ENCODE measurements around the gene CCDC66. TPM values are rescaled to one million over a fixed set of nuclear protein-coding genes. Genes with fewer than 3 reads are reported as not detected.

The CCDC66 gene
- total RNA-seq, 1 donor from 2014 or later, result 19.2 TPM

DNA sequence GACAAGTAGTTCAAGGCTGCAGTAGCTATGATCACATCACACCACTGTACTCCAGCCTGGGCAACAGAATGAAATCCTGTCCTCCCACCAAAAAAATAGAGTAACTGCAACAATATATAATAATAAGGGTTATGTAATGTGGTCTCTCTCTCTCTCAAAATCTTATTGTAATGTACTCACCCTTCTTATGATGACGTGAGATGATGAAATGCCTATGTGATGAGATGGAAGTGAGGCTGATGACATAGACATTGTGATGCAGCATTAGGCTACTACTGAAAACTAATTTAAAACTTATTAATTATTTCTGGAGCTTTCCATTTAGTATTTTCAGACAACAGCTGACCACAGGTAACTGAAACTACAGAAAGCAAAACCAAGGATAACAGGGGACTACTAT, 98.7 kb downstream of the CCDC66 start:
- intact Hi-C loops (cut with DNase I), result no loop called here
- DNase-seq (ENCODE audit: extremely low spot score in 2 of 2), result no peak
- TF ChIP-seq POLR2AphosphoS5 (IDR thresholded peaks at IDR 0.05; ENCODE audit: insufficient read depth in 1 of 2, low read depth in 1 of 2) (no peak), POLR2A (IDR thresholded peaks at IDR 0.05) (no peak)
- TF ChIP-seq, protein P1, sequence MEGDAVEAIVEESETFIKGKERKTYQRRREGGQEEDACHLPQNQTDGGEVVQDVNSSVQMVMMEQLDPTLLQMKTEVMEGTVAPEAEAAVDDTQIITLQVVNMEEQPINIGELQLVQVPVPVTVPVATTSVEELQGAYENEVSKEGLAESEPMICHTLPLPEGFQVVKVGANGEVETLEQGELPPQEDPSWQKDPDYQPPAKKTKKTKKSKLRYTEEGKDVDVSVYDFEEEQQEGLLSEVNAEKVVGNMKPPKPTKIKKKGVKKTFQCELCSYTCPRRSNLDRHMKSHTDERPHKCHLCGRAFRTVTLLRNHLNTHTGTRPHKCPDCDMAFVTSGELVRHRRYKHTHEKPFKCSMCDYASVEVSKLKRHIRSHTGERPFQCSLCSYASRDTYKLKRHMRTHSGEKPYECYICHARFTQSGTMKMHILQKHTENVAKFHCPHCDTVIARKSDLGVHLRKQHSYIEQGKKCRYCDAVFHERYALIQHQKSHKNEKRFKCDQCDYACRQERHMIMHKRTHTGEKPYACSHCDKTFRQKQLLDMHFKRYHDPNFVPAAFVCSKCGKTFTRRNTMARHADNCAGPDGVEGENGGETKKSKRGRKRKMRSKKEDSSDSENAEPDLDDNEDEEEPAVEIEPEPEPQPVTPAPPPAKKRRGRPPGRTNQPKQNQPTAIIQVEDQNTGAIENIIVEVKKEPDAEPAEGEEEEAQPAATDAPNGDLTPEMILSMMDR (IDR thresholded peaks at IDR 0.05), result no peak
- Histone ChIP-seq H3K9me3 (no peaks in the 10 kb centered on the region), H3K4me1 (no peaks in the 10 kb centered on the region), H3K27me3 (no peaks in the 10 kb centered on the region), H3K4me3 (no peak overlapping the region), H3K27ac (no peak overlapping the region), H3K36me3 (peaks cover 0 to 50% of the 10 kb centered on the region in 2 donors)

DNA sequence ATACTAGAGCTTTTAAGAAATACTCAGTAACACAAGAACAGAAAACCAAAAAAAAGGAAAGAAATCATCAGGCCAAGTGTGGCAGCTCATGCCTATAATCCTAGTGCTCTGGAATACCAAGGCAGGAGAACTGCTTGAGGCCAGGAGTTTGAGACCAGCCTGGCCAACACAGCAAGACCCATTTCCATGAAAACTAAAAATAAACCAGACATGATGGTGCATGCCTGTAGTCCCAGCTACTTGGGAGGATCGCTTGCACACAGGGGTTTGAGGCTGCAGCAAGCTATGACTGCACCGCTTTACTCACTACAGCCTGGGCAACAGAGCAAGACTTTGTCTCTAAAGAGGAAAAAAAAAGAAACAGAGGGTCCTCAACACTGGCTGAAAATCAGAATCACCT, 107.8 kb downstream of the CCDC66 start:
- Histone ChIP-seq H3K36me3 (peaks cover 0 to 95% of the 10 kb centered on the region in 2 donors), H3K4me3 (no peak overlapping the region), H3K4me1 (no peaks in the 10 kb centered on the region), H3K27ac (no peak overlapping the region), H3K27me3 (no peaks in the 10 kb centered on the region), H3K9me3 (no peaks in the 10 kb centered on the region)
- TF ChIP-seq, protein P1 (IDR thresholded peaks at IDR 0.05), result no peak
- no peak for TF ChIP-seq POLR2A (IDR thresholded peaks at IDR 0.05)
- no peak for TF ChIP-seq POLR2AphosphoS5 (IDR thresholded peaks at IDR 0.05; ENCODE audit: insufficient read depth in 1 of 2, low read depth in 1 of 2)
- intact Hi-C loops (cut with DNase I), result no loop called here
- no peak for DNase-seq (ENCODE audit: extremely low spot score in 2 of 2)

DNA sequence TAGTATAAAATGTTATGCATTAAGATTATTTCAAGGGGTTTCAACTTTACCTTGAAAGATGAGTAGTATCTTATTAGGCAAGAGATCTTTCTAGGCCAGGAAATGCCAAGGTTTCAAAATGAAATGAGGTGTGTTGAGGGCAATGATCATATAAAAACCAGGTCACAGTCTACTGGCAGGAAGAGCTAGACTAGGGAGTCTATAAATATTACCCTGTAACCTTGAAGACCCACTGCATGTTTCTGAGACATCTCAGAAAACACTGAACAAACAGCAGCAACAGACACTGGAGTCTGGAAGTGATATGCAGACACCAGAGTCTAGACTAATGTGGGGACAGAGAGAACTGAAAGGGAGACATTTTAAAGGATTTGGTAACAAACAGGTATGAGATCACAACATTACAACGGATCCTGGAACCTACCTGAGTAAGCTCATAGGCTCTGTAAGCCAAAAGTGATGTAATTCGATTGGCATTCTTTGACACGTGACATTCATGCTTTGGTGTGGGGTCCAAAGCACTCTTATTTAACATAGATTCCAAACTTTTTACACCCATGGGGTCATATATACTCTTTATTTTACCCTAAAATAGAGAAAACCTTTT, 111.1 kb downstream of the CCDC66 start:
- no peaks in the 10 kb centered on the region for H3K9me3 ChIP-seq
- intact Hi-C loops (cut with DNase I), result no loop called here
- peaks cover 0 to 72% of the 10 kb centered on the region in 2 donors for H3K36me3 ChIP-seq
- no peak for DNase-seq (ENCODE audit: extremely low spot score in 2 of 2)
- H3K27me3 ChIP-seq, result no peaks in the 10 kb centered on the region
- no peak overlapping the region for H3K4me3 ChIP-seq
- TF ChIP-seq POLR2A (IDR thresholded peaks at IDR 0.05) (no peak), POLR2AphosphoS5 (IDR thresholded peaks at IDR 0.05; ENCODE audit: insufficient read depth in 1 of 2, low read depth in 1 of 2) (no peak)
- TF ChIP-seq, protein P1 (IDR thresholded peaks at IDR 0.05), result no peak
- H3K27ac ChIP-seq, result no peak overlapping the region
- no peaks in the 10 kb centered on the region for H3K4me1 ChIP-seq

Other genes starting within 250 kb of the CCDC66 start
- gene ERC2, start 88.7 kb upstream of the CCDC66 start, total RNA-seq, result 1.2 TPM
- 50.3 TPM for gene TASOR, start 126.1 kb downstream of the CCDC66 start, total RNA-seq
- 17.4 TPM for gene ARHGEF3, start 244.8 kb downstream of the CCDC66 start, total RNA-seq

All from vagina (tissue), 2 donors.